PC-9 (cell line): ENCODE measurements around the gene GNAO1. TPM values are rescaled to one million over a fixed set of nuclear protein-coding genes. Genes with fewer than 3 reads are reported as not detected.

Experiments used
- BruUV-seq: library from RNA; stranded (reverse); fragments of 400-500 nt; replicated peaks from 2 replicates; lab custom pipeline; 2021; lab: Mats Ljungman, UMichigan
- CTCF ChIA-PET: fragments of 300-600 bp; sonication (Branson Sonifier 250); formaldehyde crosslinking; loops from one replicate; lab custom pipeline; 2022; ENCODE audit warnings: antibody characterized with exemption; lab: Charles Lee
- POLR2A ChIA-PET: fragments of 300-600 bp; sonication (Branson Sonifier 250); formaldehyde crosslinking; loops from one replicate; lab custom pipeline; 2022; ENCODE audit warnings: antibody characterized with exemption; ENCODE audit not compliant: unreplicated experiment; lab: Charles Lee
- DNase-seq, 2 experiments: peaks; one replicate each; pipeline versions ENCODE4 v3.0.0 to v3.0.0-alpha.2; 2015 to 2022; ENCODE audit warnings: mixed read lengths in 1 of 2
- H2AFZ ChIP-seq: fragments of 200-600 bp; sonication (generic); 2 replicates; pipeline ENCODE4 v1.8.1; 2017; ENCODE audit warnings: antibody characterized with exemption
- H3F3A ChIP-seq: fragments of 200-600 bp; sonication (generic); 2 replicates; pipeline ENCODE4 v1.8.1; 2017; ENCODE audit warnings: antibody characterized with exemption, mild to moderate bottlenecking, low read depth; ENCODE audit not compliant: insufficient read depth
- H3K27ac ChIP-seq: fragments of 200-600 bp; sonication (generic); 2 replicates; pipeline ENCODE4 v1.6.1; 2016; ENCODE audit warnings: mixed run types
- H3K27me3 ChIP-seq: fragments of 200-600 bp; sonication (generic); 2 replicates; pipeline ENCODE4 v1.6.1; 2016; ENCODE audit warnings: low read depth, mixed run types; ENCODE audit not compliant: insufficient read depth
- H3K36me3 ChIP-seq: fragments of 200-600 bp; sonication (generic); 2 replicates; pipeline ENCODE4 v1.6.1; 2016; ENCODE audit warnings: low read depth, mixed run types
- H3K4me1 ChIP-seq: fragments of 200-600 bp; sonication (generic); replicated peaks from 2 replicates; pipeline ENCODE4 v1.6.1; 2016; ENCODE audit warnings: mixed run types; ENCODE audit not compliant: insufficient read depth
- H3K4me2 ChIP-seq: fragments of 200-600 bp; sonication (generic); 2 replicates; pipeline ENCODE4 v1.6.1; 2017; ENCODE audit warnings: mixed run types
- H3K4me3 ChIP-seq: fragments of 200-600 bp; sonication (generic); 2 replicates; pipeline ENCODE4 v1.6.1; 2016; ENCODE audit warnings: mixed run types
- H3K79me2 ChIP-seq: fragments of 200-600 bp; sonication (generic); 2 replicates; pipeline ENCODE4 v1.6.1; 2017; ENCODE audit warnings: low read depth, mixed run types
- H3K9me2 ChIP-seq: fragments of 200-600 bp; sonication (generic); 2 replicates; pipeline ENCODE4 v1.8.1; 2017; ENCODE audit warnings: mild to moderate bottlenecking; ENCODE audit not compliant: insufficient read depth
- H3K9me3 ChIP-seq: fragments of 200-600 bp; sonication (generic); 2 replicates; pipeline ENCODE4 v1.8.1; 2016; ENCODE audit warnings: low read depth; ENCODE audit not compliant: insufficient read depth
- H4K20me1 ChIP-seq: fragments of 200-600 bp; sonication (generic); 2 replicates; pipeline ENCODE4 v1.8.1; 2017; ENCODE audit not compliant: insufficient read depth
- CTCF ChIP-seq: fragments of 200-600 bp; sonication (generic); conservative IDR thresholded peaks from 2 replicates; pipeline ENCODE4 v1.6.1; 2017; ENCODE audit warnings: mixed run types, antibody characterized with exemption, mild to moderate bottlenecking, moderate library complexity
- EZH2 ChIP-seq: fragments of 200-600 bp; sonication (generic); IDR thresholded peaks from 2 replicates; pipeline ENCODE4 v1.8.0; 2017; ENCODE audit warnings: antibody characterized with exemption, low read depth
- intact Hi-C: fragments of 100-400 bp; cut with micrococcal nuclease; formaldehyde crosslinking; loops from one replicate; pipeline ENCODE4 v1.10.0; 2022; ENCODE audit not compliant: unreplicated experiment
- total RNA-seq: library from RNA; stranded (reverse); gene quantifications from 2 replicates; pipeline ENCODE4 v1.2.3, GENCODE V29; 2021

The GNAO1 gene
- total RNA-seq, 1 experiment from 2014 or later: 2.8 TPM

GRCh38 chr16:56399047-56399446 lies 207.8 kb downstream of the GNAO1 start:
- DNase-seq: no peak
- Histone ChIP-seq H3K4me2 (no peak overlapping the region), H3K4me3 (no peak overlapping the region), H3K4me1 (no peaks in the 10 kb centered on the region), H4K20me1 (no peaks in the 10 kb centered on the region; the same call in 1 of the 2 replicates), H3K27me3 (no peaks in the 10 kb centered on the region), H3F3A (peaks cover 3% of the 10 kb centered on the region; the same call in 1 of the 2 replicates), H3K36me3 (peaks cover 26% of the 10 kb centered on the region), H3K79me2 (no peaks in the 10 kb centered on the region), H3K27ac (no peak overlapping the region), H3K9me2 (no peaks in the 10 kb centered on the region), H3K9me3 (no peaks in the 10 kb centered on the region), H2AFZ (no peak overlapping the region)
- TF ChIP-seq EZH2 (no peak), CTCF (no peak)
- ChIA-PET POLR2A (no interaction called here), CTCF (no interaction called here)
- intact Hi-C loops: no loop called here
- no TSS peak for BruUV-seq

GRCh38 chr16:56399486-56399885 lies 208.2 kb downstream of the GNAO1 start:
- no peaks in the 10 kb centered on the region for H3K9me2 ChIP-seq
- no peaks in the 10 kb centered on the region for H3K4me1 ChIP-seq
- DNase-seq: no peak
- CTCF ChIA-PET: no interaction called here
- H3F3A ChIP-seq: peaks cover 3% of the 10 kb centered on the region; the same call in 1 of the 2 replicates
- H3K36me3 ChIP-seq: peaks cover 30% of the 10 kb centered on the region
- H3K9me3 ChIP-seq: no peaks in the 10 kb centered on the region
- no peaks in the 10 kb centered on the region for H3K27me3 ChIP-seq
- H3K79me2 ChIP-seq: no peaks in the 10 kb centered on the region
- H3K27ac ChIP-seq: no peak overlapping the region
- POLR2A ChIA-PET: no interaction called here
- no peak overlapping the region for H3K4me2 ChIP-seq
- TF ChIP-seq CTCF (no peak), EZH2 (no peak)
- H3K4me3 ChIP-seq: no peak overlapping the region
- intact Hi-C loops: no loop called here
- H4K20me1 ChIP-seq: no peaks in the 10 kb centered on the region; the same call in 1 of the 2 replicates
- no peak overlapping the region for H2AFZ ChIP-seq
- BruUV-seq: no TSS peak

GRCh38 chr16:56400458-56400857 lies 209.2 kb downstream of the GNAO1 start:
- TF ChIP-seq CTCF: no peak
- no peak for TF ChIP-seq EZH2
- DNase-seq: no peak
- Histone ChIP-seq H3K79me2 (no peaks in the 10 kb centered on the region), H3F3A (peaks cover 5% of the 10 kb centered on the region), H3K27ac (no peak overlapping the region), H3K36me3 (peaks cover 37% of the 10 kb centered on the region), H3K4me1 (no peaks in the 10 kb centered on the region), H3K9me3 (no peaks in the 10 kb centered on the region), H4K20me1 (no peaks in the 10 kb centered on the region; the same call in 1 of the 2 replicates), H2AFZ (no peak overlapping the region), H3K4me2 (no peak overlapping the region), H3K4me3 (no peak overlapping the region), H3K9me2 (no peaks in the 10 kb centered on the region), H3K27me3 (no peaks in the 10 kb centered on the region)
- intact Hi-C loops: no loop called here
- no TSS peak for BruUV-seq
- POLR2A ChIA-PET: no interaction called here
- CTCF ChIA-PET: interaction anchor here (0.6 kb wide), 1 partner anchor 862 kb away, joined by 3 read pairs; no protein-coding TSS in a partner anchor
